Stimulated activated CD4-positive, alpha-beta T cell treated with anti-CD3 and anti-CD28 coated beads, Interleukin-15, amount 100 ng/mL, for 48 hours (primary cell): ENCODE measurements around the gene ZNF57.
"Not testable (repeated sequence)": the region's sequence is repeated elsewhere in the genome, so short reads cannot be mapped to it uniquely, and the experiment has no call there.

Experiments used
- DNase-seq, 2 donors: peaks; one replicate each; pipeline ENCODE4 v3.0.0-alpha.2; 2020; ENCODE audit warnings: low read depth in 2 of 2

The ZNF57 gene

GRCh38 chr19:2900296-2901252 lies at the start of gene ZNF57:
TSS of gene ZNF57 (plus strand) at chr19:2900928. CDS start at chr19:2901046, 118 bp downstream.
- DNase-seq: peak; percentile 98 to 99

DNA sequence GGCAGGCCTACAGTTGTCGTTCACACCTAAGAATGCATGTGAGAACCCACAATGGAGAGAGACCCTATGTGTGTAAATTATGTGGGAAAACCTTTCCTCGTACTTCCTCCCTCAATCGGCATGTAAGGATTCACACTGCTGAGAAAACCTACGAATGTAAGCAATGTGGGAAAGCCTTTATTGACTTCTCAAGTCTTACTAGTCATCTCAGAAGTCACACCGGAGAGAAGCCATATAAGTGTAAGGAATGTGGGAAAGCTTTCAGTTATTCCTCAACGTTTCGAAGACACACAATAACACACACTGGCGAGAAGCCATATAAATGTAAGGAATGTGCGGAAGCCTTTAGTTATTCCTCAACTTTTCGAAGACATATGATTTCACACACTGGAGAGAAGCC lies 48.1 kb upstream of the ZNF57 start:
- no peak for DNase-seq

- DNase-seq: no peak
Measured at GRCh38 chr19:2853015-2853606, 47.6 kb upstream of the ZNF57 start.

DNA sequence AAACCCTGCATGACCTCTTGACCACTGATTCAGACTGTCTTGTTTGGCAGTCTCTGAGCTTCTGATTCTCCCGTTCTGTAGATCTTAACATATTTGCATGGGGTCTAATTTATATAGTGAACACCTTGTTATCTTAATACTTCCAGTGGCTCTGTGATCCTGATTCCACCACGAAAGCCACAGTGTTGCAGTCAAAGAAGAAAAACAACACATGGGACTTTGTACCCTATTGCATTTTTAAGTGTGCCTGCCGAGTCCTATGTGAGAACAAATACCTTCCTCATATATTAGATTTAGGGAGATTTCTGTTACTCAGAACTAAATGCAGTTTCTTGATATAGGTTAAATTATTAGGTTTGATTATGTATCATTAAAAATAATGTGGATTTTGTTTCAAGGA lies 45.9 kb upstream of the ZNF57 start:
- no peak for DNase-seq

DNA sequence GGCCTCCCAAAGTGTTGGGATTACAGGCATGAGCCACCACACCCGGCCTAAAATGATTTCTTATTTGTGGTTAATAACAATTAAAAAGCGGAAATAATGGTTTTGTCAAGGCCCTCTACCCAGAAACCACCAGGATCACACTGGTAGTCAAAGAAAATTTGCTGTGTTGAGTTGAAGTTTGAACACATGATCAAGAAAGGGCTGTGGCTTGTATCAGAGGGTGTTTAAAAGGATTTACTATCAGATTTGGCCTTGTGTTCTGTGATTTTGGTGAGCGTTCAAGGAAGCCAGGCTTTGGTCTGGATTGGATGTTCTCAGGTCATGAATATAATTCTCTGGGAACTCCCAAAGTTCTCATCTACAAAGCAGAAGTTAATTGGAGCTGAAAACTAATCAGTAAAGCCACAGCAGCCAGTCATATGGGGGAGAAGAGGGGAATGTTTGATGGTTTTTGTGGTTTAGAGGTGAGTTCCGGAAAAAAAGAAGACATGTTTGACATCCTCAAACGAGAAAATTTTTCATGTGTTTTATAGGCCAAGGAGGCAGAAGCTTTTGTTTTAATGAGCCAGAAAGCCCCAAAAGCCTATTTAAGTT lies 44.2 kb upstream of the ZNF57 start:
- no peak for DNase-seq

GRCh38 chr19:2858864-2859263 lies 41.9 kb upstream of the ZNF57 start:
- DNase-seq: no peak

- no peak for DNase-seq
Measured at GRCh38 chr19:2863816-2864215, 36.9 kb upstream of the ZNF57 start.

DNA sequence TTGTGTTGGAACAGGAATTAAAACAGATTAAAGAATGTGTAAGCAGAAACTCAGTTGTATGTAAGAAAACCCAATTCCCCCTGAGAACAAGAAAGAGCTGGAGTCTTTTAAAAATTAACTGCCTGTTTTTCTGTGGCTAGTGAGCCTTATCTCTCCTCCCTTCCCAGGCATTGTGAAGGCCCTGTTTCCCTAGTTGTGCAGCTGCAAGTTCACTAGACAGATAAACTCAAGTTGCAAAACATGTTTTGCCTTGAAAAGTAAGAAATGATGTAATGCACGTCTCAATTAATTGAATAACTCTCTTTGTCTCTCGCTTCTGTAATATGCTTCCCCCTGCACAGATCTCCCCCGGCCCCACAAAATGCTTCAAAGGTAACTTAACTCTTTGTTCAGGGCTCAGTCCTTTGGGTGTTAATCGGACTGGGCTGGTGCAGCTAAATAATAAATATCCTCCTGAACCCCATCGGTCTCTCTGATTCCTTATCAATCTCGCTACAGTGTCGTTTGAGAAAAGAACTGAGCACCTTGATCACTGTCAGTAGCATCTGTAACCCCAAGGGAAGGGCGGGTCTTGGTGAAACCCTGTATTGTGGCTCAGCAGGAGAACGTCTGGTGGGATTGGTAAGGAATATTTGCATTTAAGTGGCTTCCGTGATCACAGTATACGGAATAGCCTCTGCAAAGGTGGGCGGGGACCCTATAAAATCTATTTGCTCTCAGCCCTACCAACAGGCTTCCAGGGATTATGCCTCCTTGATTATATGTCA lies 35.2 kb upstream of the ZNF57 start:
- DNase-seq: no peak

GRCh38 chr19:2866495-2867024 lies 34.2 kb upstream of the ZNF57 start:
- no peak for DNase-seq

DNA sequence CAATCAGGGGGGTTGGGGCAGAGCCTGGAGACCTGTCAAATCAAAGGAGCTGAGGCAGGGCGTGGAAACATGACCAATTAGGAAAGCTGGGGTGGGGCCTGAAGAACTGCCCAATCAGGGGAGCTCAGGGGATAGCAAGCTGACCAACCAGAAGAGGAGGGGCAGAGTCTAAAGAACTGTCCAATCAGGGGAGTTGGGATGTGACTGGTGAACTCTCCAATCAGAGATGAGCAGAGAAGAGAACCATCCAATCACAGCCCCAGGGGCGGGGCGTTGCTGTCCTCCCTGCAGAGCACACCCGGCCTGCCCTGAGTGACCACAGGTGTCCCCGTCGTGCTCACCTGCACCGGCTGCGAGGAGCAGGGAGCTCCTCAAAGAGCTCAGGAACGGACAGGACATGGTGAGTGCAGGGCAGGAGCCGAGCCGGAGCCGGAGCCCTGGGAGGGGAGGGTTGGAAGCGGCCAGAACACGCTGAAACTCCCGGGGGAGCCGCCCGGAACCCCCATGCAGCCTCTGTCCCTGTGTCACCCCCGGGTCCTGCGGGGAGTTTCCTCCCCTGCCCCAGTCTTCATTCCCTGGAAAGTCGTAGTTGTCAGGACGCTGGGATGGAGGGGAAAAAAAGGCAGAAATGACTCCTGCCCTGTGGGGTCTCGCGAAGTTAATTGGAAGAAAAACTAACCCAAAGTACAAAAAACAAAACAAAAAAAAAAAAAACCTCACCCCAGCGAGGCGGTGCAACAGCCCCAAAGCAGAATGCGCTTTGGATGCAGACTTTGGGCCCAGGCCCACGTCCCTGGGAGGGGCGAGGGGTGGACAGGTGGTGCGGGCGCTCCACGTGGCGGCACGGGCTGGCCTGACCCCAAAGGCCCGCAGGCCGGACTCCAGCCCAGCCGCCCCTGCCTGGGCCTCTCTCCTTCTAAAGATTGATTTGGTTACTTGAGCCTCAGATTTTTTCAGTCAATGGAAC lies 33.4 kb upstream of the ZNF57 start, which contains the start of gene ZNF556:
Gene ZNF556 (plus strand): TSS at position 311 of the 967 bp plus-strand sequence. CDS start 87 bp downstream, at position 398.
- DNase-seq: no peak

DNA sequence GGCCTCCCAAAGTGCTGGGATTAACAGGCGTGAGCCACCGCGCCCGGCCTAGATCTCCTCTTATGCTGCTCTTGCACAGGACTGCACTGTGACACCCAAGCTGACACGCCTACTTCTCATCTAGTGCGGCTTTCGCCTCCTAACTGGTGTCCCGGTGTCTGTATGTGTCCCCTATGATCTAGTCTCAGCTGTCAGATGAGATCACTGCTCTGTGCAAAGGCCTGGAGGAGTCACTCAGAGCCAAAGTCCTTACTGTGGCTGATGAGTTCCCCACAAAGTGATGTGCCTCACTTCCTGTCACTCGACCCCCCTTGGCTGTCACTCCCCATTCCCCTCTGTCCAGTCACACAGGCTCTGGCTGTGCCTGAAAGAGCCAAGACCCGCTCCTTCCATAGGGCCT lies 31.1 kb upstream of the ZNF57 start:
- DNase-seq: no peak

GRCh38 chr19:2872175-2872574 lies 28.6 kb upstream of the ZNF57 start:
- DNase-seq: not testable (repeated sequence)

DNA sequence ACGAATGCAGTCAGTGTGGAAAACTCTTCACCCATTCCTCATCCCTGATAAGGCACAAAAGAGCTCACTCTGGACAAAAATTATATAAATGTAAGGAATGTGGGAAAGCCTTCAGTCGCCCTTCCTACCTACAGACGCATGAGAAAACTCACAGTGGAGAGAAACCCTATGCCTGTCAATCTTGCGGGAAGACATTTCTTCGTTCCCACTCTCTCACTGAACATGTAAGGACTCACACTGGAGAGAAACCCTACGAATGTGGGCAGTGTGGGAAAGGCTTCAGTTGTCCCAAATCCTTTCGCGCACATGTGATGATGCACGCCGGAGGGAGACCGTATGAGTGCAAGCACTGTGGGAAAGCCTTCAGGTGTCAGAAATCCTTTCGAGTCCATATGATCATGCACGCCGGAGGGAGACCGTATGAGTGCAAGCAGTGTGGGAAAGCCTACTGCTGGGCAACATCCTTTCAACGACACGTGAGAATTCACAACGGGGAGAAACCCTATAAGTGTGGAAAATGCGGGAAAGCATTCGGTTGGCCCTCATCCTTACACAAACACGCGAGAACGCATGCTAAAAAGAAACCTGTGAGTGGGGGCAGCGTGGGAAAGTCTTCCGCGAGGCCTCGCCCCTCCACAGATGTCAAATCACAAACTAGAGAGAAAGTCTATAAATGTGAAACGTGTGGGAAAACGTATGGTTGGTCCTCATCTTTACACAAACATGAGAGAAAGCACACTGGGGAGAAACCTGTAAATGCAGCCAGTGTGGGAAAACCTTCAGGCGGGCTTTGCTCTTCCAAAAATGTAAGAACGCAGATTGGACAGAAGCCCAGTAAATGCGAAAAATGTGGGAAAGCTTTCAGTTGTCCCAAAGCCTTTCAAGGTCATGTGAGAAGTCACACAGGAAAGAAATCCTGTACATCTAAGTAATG lies 23.1 kb upstream of the ZNF57 start:
- no peak for DNase-seq

GRCh38 chr19:2883686-2884439 lies 16.9 kb upstream of the ZNF57 start:
- DNase-seq: no peak

- DNase-seq: no peak
Measured at GRCh38 chr19:2885736-2886135, 15.0 kb upstream of the ZNF57 start.

DNA sequence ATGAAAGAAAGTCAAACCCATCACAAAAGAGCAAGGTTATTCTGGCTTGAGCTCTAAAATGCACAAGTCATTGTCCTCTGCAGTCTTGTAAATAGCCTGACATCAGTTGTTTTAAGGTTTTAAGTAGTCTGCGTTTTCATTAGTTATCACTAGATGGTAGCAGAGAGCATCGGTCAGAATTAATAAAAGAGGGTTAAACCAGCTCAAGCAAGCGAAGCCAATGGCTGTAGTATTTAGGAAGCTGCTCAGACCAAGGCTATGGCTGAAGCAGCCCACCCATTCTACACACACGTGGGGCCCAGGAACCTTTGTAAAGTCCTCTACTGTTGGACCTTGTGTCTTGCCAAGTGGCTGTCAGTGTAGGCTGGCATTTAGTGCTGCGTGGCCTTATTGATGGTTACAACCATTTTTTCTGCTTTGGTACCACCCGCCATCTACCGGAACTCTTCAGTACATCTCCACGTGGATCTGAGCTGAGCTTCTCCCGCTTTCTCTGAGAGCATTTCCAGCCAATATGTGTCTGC lies 13.3 kb upstream of the ZNF57 start:
- no peak for DNase-seq

DNA sequence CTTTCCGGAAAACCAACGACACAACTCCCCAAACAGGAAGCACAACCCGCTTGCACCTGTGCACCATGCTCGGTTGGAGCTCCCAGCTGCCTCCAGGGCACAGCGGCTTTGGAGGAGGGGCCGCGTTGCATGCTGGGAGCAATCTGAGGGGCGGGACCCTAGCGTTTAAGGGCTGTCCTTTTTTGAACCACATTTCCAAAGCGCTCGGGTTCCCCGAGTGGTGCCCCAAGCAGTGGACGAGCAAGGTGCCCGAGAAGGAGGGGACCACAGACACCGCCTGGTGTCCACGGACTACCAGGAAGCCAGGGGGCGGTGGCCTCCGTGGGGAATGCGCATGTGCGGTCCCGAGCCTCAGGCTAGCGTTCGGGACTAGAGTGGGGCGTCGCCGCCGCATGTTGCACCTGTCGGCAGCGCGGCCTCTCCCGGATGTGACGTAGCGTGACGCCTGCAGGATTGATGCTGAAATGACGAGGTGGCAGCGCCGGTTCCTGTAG lies 11.9 kb upstream of the ZNF57 start:
- peak in 1 of 2 donors; percentile 40 for DNase-seq

GRCh38 chr19:2890531-2890930 lies 10.2 kb upstream of the ZNF57 start:
- DNase-seq: not testable (repeated sequence)
